Breast epithelium (tissue), 3 donors: Measurements from ENCODE around the gene UNC79.

Experiments used
- CTCF ChIP-seq, 3 donors: fragments of 450-650 bp; IDR thresholded peaks; one replicate each; pipeline ENCODE4 v1.5.1; 2016 to 2017; ENCODE audit warnings: antibody characterized with exemption in 3 of 3, mild to moderate bottlenecking in 3 of 3, moderate library complexity in 3 of 3
- POLR2AphosphoS5 ChIP-seq, 3 donors: sonication (generic); formaldehyde crosslinking; IDR thresholded peaks; one replicate each; pipeline ENCODE4 v1.6.1; 2017; ENCODE audit warnings: antibody characterized with exemption in 3 of 3

- TF ChIP-seq POLR2AphosphoS5 (IDR thresholded peaks at IDR 0.05), result no peak
- TF ChIP-seq CTCF (IDR thresholded peaks at IDR 0.05), result no peak
Measured at GRCh38 chr14:93747102-93747501, 316.4 kb downstream of the UNC79 start.
